Body of pancreas (tissue), 4 donors: ENCODE data around the gene PDZD2. TPM values are rescaled to one million over a fixed set of nuclear protein-coding genes. Genes with fewer than 3 reads are reported as not detected.
"Not testable (repeated sequence)": the region's sequence is repeated elsewhere in the genome, so short reads cannot be mapped to it uniquely, and the experiment has no call there.

ENCODE experiments used
- ATAC-seq: fragments of 150-250 bp; one replicate; pipeline ENCODE4 v1.9.1; 2016
- DNase-seq, 4 donors: peaks; one replicate each; pipeline ENCODE4 v3.0.0-alpha.2; 2019
- H3K27ac ChIP-seq, 4 donors: fragments of 200-600 bp; sonication (generic); 1 replicate in 3 of 4; 2 replicates in 1 of 4; pipeline versions ENCODE4 v1.5.1 to v1.6.1; 2016 to 2019; ENCODE audit warnings: mild to moderate bottlenecking in 1 of 4, mixed read lengths in 1 of 4, moderate library complexity in 1 of 4
- H3K27me3 ChIP-seq, 2 donors: fragments of 200-600 bp; sonication (generic); one replicate each; pipeline ENCODE4 v1.6.0; 2016; ENCODE audit warnings: mild to moderate bottlenecking in 1 of 2
- H3K36me3 ChIP-seq, 2 donors: fragments of 200-600 bp; sonication (generic); replicated peaks in 1 of 2; 2 replicates each; pipeline ENCODE4 v1.5.1; 2016; ENCODE audit warnings: low read depth in 2 of 2; ENCODE audit not compliant: insufficient read depth in 1 of 2
- H3K4me1 ChIP-seq: fragments of 200-600 bp; sonication (generic); one replicate; pipeline ENCODE4 v1.6.0; 2016
- H3K4me3 ChIP-seq, 2 donors: fragments of 200-600 bp; sonication (generic); 1 replicate in 1 of 2; 2 replicates in 1 of 2; pipeline ENCODE4 v1.5.1; 2016 to 2019
- H3K9me3 ChIP-seq, 3 donors: fragments of 200-600 bp; sonication (generic); 1 replicate in 2 of 3; 2 replicates in 1 of 3; pipeline ENCODE4 v1.5.1; 2016
- POLR2A ChIP-seq, 3 donors: fragments of 450-650 bp; IDR thresholded peaks; one replicate each; pipeline ENCODE4 v1.6.1; 2016; ENCODE audit warnings: antibody characterized with exemption in 3 of 3, mild to moderate bottlenecking in 2 of 3
- WGBS, 2 donors: methylation state at CpG; one replicate each; pipeline ENCODE4 v1.1.5; 2017; 5-methylcytosine and 5-hydroxymethylcytosine counted together
- intact Hi-C: fragments of 100-400 bp; cut with DNase I; formaldehyde crosslinking; loops from one replicate; pipeline ENCODE4 v1.15.1; 2023
- total RNA-seq, 2 donors: library from RNA; depleted of rRNA; stranded (reverse); fragments of >200 nt; gene quantifications; one replicate each; pipeline ENCODE4 v1.1.0, GENCODE V29; 2016
- TF ChIP-seq, protein P1 (sequence below), 7 experiments: fragments of 450-650 bp in 4 of 7; fragments of 200-600 bp in 3 of 7; sonication (generic) in 3 of 7; IDR thresholded peaks; one replicate each; pipeline ENCODE4 v1.5.1; 2016 to 2019; ENCODE audit warnings: antibody characterized with exemption in 7 of 7

Gene PDZD2
- total RNA-seq, 2 donors from 2014 or later, result 3.9 to 12.9 TPM

GRCh38 chr5:32003981-32004380 is 365.1 kb downstream of the PDZD2 start:
- Histone ChIP-seq H3K4me1 (no peaks in the 10 kb centered on the region), H3K27ac (no peak overlapping the region), H3K27me3 (no peaks in the 10 kb centered on the region), H3K9me3 (no peaks in the 10 kb centered on the region), H3K36me3 (no peaks in the 10 kb centered on the region), H3K4me3 (no peak overlapping the region)
- DNase-seq (no peak), ATAC-seq (no peak)
- intact Hi-C loops, result no loop called here
- WGBS, 2 donors, result 40 to 52% methylated on average over 4 of the region's 4 CpGs
- no peak for TF ChIP-seq POLR2A (IDR thresholded peaks at IDR 0.05)
- TF ChIP-seq, protein P1, sequence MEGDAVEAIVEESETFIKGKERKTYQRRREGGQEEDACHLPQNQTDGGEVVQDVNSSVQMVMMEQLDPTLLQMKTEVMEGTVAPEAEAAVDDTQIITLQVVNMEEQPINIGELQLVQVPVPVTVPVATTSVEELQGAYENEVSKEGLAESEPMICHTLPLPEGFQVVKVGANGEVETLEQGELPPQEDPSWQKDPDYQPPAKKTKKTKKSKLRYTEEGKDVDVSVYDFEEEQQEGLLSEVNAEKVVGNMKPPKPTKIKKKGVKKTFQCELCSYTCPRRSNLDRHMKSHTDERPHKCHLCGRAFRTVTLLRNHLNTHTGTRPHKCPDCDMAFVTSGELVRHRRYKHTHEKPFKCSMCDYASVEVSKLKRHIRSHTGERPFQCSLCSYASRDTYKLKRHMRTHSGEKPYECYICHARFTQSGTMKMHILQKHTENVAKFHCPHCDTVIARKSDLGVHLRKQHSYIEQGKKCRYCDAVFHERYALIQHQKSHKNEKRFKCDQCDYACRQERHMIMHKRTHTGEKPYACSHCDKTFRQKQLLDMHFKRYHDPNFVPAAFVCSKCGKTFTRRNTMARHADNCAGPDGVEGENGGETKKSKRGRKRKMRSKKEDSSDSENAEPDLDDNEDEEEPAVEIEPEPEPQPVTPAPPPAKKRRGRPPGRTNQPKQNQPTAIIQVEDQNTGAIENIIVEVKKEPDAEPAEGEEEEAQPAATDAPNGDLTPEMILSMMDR (IDR thresholded peaks at IDR 0.05), result no peak

GRCh38 chr5:32004404-32004803 is 365.5 kb downstream of the PDZD2 start:
- no peak for ATAC-seq

GRCh38 chr5:32008746-32009145 is 369.8 kb downstream of the PDZD2 start:
- 72% methylated on average over 9 of the region's 9 CpGs for WGBS, 2 donors

More at GRCh38 chr5:32004404-32004803, 365.5 kb downstream of the PDZD2 start:
- H3K4me3 ChIP-seq, result no peak overlapping the region
- no peaks in the 10 kb centered on the region for H3K9me3 ChIP-seq
- H3K36me3 ChIP-seq, result no peaks in the 10 kb centered on the region
- no peaks in the 10 kb centered on the region for H3K27me3 ChIP-seq
- 61 to 77% methylated on average over 3 of the region's 3 CpGs for WGBS, 2 donors
- TF ChIP-seq POLR2A (IDR thresholded peaks at IDR 0.05), result no peak
- TF ChIP-seq, protein P1 (IDR thresholded peaks at IDR 0.05), result no peak
- no peaks in the 10 kb centered on the region for H3K4me1 ChIP-seq
- intact Hi-C loops, result no loop called here
- no peak for DNase-seq
- no peak overlapping the region for H3K27ac ChIP-seq

GRCh38 chr5:32013658-32014057 is 374.7 kb downstream of the PDZD2 start:
- TF ChIP-seq POLR2A (IDR thresholded peaks at IDR 0.05), result no peak
- TF ChIP-seq, protein P1 (IDR thresholded peaks at IDR 0.05), result no peak
- ATAC-seq (no peak), DNase-seq (no peak)
- Histone ChIP-seq H3K27me3 (no peaks in the 10 kb centered on the region), H3K36me3 (no peaks in the 10 kb centered on the region), H3K4me3 (no peak overlapping the region), H3K4me1 (no peaks in the 10 kb centered on the region), H3K9me3 (no peaks in the 10 kb centered on the region), H3K27ac (no peak overlapping the region)
- intact Hi-C loops, result no loop called here
- 29 to 42% methylated on average over 7 of the region's 7 CpGs for WGBS, 2 donors

More at GRCh38 chr5:32008746-32009145, 369.8 kb downstream of the PDZD2 start:
- Histone ChIP-seq H3K4me3 (no peak overlapping the region), H3K4me1 (no peaks in the 10 kb centered on the region), H3K27ac (no peak overlapping the region), H3K36me3 (no peaks in the 10 kb centered on the region), H3K27me3 (no peaks in the 10 kb centered on the region), H3K9me3 (no peaks in the 10 kb centered on the region)
- ATAC-seq (no peak), DNase-seq (no peak)
- TF ChIP-seq, protein P1 (IDR thresholded peaks at IDR 0.05), result no peak
- TF ChIP-seq POLR2A (IDR thresholded peaks at IDR 0.05), result no peak
- intact Hi-C loops, result no loop called here

- no peaks in the 10 kb centered on the region for H3K36me3 ChIP-seq
- no peaks in the 10 kb centered on the region for H3K4me1 ChIP-seq
- no peak for DNase-seq
- TF ChIP-seq POLR2A (IDR thresholded peaks at IDR 0.05), result no peak
- TF ChIP-seq, protein P1 (IDR thresholded peaks at IDR 0.05), result no peak
- no peak overlapping the region for H3K27ac ChIP-seq
- H3K27me3 ChIP-seq, result no peaks in the 10 kb centered on the region
- WGBS, 2 donors, result 55 to 70% methylated on average over 10 of the region's 10 CpGs
- ATAC-seq, result no peak
- H3K9me3 ChIP-seq, result no peaks in the 10 kb centered on the region
- intact Hi-C loops, result no loop called here
- no peak overlapping the region for H3K4me3 ChIP-seq
These were observed 375.3 kb downstream of the PDZD2 start for GRCh38 chr5:32014096-32014745.

- H3K9me3 ChIP-seq, DNase-seq, H3K27ac ChIP-seq, H3K4me3 ChIP-seq, intact Hi-C loops, ATAC-seq, H3K27me3 ChIP-seq, H3K4me1 ChIP-seq, H3K36me3 ChIP-seq: not testable (repeated sequence)
- WGBS, 2 donors, result 88 to 89% methylated on average over 9 of the region's 9 CpGs
These were observed 376.3 kb downstream of the PDZD2 start for GRCh38 chr5:32015262-32015661.
